NOMO-1 (cell line): ENCODE results near the gene SRGN.
A peak's percentile ranks its signal among the peaks of the same experiment; 100 is the strongest.

ENCODE experiments used
- DNase-seq, 2 experiments: peaks; one replicate each; lab custom pipeline; 2025; ENCODE audit not compliant: unreplicated experiment in 2 of 2; lab: John Stamatoyannopoulos, UW

Gene SRGN

DNA sequence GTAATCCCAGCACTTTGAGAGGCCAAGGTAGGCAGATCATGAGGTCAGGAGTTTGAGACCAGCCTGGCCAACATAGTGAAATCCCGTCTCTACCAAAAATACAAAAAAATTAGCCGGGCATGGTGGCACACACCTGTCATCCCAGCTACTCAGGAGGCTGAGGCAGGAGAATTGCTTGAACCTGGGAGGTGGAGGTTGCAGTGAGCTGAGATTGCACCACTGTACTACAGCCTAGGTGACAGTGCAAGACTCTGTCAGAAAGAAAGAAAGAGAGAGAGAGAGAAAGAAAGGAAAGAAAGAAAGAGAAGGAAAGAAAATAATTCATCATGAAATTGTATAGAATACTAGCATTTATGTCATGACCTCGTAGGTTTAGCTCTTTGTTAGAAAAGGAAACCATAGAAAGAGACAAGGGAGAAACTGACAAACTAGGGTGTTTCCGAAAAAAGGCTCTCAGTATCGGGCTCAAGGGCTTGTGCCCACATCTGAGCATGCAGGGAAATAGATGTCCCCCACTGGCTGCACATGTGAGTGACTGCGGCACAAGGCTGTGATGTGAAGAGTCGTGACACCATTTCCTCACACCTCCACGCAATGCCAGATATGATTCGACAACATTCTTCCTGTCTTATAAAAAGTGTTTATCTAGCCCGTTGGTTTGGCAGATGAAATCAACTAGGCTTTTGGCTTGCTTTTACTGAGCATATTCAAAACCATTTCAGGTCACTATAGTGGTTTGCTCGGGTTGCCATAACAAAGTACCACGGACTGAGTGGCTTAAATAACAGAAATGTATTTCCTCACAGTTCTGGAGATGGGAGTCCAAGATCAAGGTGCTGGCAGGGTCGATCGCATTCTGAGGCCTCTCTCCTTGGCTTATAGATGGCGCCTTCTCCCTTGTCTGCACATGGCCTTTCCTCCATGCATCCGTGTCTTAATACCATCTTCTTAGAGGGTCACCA is 2.0 kb downstream of the SRGN start:
- peak; percentile 43 to 59 for DNase-seq

GRCh38 chr10:69090685-69091084 is 2.8 kb downstream of the SRGN start:
- no peak for DNase-seq

GRCh38 chr10:69091143-69091651 is 3.3 kb downstream of the SRGN start:
- peak in 1 of 2 experiments; percentile 39 for DNase-seq

DNA sequence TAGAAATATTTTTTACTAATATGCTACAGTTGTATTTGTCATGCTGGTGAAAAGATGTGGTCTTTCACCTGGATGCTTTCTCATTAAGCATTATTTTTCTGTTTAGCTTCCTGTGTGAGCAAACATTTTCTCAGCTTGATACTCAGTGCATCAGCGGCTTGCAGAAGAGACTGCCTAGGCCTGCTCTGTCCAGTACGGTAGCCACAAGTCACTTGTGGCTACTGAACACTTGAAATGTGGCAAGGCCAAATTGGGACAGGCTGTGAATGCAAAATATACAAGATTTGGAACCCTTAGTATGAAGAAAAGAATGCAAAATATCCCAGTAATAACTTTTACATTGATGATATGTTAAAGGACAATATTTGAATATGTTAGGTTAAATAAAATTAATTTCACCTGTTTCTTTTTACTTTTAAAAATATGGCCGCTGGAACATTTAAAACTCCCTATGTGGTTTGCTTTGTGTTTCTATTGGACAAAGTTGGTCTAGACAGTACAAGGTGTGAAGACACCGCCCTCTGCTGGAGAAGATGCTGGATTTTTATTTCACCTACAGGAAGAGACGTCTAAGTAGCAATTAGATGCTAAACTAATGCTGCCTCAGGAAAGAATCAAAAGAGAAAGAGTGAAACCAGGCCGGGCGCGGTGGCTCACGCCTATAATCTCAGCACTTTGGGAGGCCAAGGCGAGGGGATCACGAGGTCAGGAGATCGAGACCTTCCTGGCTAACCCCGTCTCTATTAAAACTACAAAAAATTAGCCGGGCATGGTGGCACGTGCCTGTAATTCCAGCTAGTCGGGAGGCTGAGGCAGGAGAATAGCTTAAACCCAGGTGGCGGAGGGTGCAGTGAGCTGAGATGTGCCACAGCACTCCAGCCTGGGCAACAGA is 5.3 kb downstream of the SRGN start:
- DNase-seq = peak; percentile 27 to 88

DNA sequence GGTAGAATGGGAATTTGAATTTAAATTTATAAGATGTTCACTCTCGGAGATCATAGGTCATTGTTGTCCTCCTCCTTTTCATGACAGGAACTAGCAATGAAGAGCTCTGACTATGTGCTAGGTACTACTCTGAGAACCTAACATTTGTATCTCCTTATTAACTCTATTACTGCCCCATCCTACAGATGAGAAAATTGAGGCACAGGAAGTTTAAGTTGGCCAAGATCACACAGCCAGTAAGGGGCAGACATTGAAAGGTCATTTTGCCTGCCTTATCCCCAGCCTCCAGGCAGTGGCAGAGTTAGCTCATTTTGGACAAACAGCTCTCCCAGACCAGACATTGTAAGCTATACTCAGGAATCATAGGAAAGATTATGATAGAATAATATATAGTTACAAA is 6.0 kb downstream of the SRGN start:
- DNase-seq = peak; percentile 35 to 51

DNA sequence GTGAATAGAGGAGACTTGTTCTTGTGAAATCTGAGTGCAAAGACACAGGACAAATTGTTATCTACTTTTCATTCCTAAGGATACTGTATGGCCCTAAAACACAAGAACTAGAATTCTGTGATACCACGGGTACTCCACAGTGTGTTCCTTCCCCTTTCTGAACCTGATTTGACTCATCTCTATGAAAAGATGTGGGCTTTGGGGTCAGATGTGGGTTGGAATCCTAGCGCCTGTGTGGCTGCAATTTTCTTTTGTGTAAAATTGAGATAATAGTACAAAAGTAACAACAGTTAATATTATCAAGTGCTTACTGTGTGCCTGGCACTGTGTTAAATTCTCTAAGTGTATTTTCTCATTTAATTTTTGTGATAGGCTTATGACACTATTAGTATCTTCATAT is 8.1 kb downstream of the SRGN start:
- DNase-seq = peak; percentile 25 to 54

DNA sequence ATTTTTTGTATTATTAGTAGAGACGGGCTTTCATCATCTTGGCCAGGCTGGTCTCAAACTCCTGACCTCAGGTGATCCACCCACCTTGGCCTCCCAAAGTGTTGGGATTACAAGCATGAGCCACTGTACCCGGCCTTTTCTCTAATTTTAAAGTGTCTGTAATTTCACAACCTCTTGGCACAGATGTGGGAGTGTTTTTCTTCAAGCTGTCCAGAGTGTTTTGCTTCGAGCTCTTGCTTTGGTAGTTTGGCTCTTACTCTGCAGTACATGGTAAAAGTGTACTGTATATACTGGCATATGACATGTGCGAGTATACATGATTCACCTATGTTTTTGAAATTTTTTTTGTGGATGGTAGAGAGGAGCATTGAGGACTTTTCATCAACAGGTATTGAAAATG is 9.8 kb downstream of the SRGN start:
- DNase-seq = no peak

DNA sequence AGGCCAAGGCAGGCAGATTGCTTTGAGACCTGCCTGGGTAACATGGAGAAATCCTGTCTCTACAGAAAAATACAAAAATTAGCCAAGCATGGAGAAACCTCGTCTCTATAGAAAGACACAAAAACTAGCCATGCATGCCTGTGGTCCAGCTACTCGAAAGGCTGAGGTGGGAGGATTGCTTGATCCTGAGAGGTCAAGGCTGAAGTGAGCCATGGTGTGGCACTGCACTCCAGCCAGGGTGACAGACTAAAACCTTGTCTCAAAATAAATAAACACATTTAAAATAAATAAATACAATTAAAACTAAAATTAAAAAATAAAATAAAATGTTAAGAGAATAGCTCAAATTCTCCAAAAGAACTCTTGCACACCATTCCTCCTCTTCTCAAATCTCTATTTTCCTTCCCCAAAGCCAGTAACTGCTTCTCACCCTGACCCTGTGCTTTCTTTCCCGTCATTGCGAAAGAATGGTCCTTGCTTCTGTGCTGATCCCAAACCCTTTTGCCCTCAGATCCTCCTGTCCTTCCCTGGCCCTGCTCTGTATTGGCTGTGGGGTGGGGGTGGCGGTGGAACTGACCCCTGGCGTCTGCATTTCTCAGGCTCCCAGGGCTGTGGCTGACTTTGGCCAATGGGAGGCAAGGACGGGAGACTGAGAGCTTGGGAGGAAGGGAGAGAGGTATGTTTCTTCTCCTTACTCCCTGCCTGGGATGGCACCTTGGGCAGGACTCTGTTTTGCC is 12.4 kb downstream of the SRGN start:
- no peak for DNase-seq

DNA sequence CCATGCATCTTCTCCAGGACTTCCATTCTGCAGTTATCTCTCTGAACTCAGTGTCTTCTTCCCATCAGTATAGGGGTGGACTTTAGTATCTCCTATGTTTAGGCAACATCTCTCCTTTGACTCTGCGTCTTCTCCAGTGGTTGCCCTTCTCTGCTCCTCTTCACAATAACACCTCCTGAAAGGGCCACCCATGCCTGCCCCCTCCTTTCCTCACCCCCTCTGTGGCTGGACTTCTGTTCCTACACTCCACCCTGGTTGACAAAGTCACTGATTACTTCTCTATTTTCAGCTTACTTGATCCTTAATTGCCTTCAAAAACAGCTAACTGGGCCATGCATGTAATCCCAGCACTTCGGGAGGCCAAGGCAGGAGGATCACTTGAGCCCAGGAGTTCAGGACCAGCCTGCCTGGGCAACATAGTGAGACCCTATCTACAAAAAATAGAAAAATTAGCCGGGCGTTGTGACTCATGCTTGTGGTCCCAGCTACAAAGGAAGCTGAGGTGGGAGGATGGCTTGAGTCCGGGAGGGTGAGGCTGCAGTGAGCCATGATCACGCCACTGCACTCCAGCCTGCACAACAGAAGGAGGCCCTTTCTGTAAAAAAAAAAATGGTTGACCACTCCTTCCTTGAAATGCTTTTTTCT is 13.7 kb downstream of the SRGN start:
- peak; percentile 59 to 65 for DNase-seq

DNA sequence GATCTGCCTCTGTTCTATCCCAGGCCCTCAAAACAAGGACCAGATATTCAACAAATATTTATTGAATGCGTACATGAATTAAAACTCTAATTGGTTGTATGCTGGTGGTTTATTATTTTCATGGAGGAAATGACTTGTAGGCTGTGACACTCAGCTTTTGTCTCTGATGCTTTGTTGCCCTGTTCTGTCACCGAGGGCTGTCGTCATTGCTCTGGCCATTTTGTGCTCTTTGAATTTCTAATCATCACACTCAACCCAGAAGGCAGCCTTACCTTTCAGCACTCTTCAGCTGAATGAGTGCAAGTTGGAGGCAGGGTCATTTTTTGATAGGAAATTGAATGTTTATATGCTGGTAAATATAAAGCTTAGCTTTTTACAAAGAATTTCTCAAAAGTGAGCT is 14.5 kb downstream of the SRGN start:
- no peak for DNase-seq

GRCh38 chr10:69103784-69104183 is 15.9 kb downstream of the SRGN start:
- no peak for DNase-seq

DNA sequence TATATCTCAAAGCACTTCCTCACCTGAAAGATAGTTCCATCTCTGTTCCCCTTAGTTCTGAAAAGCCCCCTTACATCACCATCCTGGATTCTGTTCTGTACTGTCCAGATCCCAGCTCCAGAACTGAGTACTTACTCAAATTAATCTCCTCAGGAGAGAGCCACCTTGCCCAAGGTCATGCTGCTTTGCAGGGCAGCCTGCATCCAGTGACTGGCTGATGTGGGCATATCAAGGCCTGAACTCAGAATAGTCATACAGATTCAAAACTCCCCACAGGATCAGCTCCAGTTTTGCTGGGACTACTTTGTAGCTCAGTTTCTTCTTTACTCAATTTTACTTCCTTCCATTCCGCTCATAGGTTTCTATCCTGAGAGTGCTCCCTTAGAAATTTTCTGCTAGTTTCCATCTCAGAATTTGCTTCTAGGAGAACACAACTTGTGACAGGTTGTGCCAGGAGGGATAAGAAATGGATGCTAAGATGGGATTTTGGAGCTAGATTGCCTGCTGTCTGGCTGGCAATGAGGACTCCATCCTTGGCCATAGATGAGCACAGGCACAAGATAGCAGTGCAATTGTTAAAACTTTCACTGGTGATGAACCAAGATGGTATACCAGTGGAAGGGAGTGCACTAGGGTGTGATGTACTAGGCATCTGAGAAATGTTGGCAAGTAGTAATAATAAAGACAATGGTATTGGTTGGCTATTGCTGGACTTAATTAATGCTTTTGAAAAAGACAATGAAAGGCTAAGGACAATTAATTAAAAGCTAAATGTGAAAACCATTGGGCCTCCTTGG is 17.3 kb downstream of the SRGN start:
- peak; percentile 52 to 61 for DNase-seq

DNA sequence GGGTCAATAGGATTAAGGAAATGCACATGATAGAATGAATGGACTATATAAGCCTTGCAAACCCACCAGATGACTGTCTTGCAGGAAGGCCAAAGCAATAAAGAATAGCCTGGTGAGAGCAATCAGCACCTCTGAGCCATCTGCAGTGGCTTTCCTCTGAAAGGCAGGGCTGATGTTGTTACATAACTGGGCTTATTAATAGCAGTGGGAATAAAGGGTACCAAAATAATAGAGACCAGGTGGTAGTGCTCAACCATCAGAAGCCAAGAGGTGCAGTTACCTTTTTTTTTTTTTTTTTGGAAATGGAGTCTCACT is 19.2 kb downstream of the SRGN start:
- no peak for DNase-seq

DNA sequence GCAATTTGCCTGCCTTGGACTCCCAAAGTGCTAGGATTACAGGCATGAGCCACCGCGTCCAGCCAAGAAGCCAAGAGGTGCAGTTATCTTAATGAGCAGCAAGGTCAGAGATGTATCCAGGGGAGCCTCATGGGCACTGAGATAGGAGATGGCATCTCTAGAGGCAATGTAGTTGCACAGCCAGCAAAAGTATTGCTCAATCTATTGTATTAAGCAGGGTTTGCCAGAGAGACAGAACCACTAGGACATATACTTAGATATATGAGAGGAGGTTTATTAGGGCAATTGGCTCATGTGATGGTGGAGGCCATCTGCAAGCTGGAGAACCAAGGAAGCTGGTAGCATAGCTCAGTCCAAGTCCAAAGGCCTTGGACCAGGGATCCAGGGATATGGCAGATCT is 19.8 kb downstream of the SRGN start:
- peak; percentile 34 to 39 for DNase-seq

DNA sequence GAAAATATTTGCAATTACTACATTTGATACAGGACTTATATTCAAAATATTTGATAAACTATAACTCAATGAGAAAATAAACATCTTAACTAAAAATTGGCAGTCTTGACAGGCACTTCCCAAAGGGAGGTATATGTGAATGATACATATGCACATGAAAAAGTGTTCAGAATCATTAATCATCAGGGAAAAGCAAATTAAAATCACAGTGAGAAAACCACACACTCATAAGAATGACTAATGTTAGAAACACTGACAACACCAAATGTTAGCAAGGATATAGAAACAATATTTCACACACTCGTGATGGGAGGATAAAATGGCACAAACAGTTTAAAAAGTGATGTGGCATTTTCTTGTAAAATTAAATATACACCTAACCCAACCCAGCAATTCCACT is 32.0 kb downstream of the SRGN start:
- no peak for DNase-seq

DNA sequence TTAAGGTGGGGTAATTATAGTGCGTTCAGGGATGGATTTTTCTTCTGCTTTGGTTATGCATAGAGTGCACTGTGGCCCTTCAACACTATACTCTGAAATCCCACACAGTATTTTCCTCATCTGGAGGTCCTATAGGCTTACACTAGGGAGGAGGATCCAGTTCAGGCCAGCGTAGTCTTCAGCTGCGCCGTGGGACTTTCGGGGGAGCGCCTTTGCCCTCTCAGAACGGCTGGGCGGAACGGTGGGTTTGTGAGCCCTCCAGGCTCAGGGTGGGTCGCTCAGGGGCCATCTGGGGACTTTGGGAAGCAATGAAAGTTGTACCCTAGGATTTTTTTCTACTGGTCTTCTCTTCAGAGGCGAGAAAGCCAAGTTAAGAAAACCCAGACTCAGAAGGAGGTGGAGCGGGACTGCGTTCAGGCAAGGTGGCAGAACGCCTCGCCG is 35.4 kb downstream of the SRGN start:
- no peak for DNase-seq

GRCh38 chr10:69123747-69124562 is 36.1 kb downstream of the SRGN start, which contains the start of gene VPS26A:
VPS26A (plus strand) TSS chr10:69124178; CDS start chr10:69124278, 100 bp downstream.
- DNase-seq = peak; percentile 95 to 97

GRCh38 chr10:69124563-69125268 is 36.8 kb downstream of the SRGN start:
- peak; percentile 67 to 72 for DNase-seq
